ENCODE data around the gene FAH. TPM values are rescaled to one million over a fixed set of nuclear protein-coding genes. Genes with fewer than 3 reads are reported as not detected.

FAH gene
- total and polyA plus RNA-seq, 2 donors from 2014 or later = 34.7 to 121 TPM

GRCh38 chr15:80140909-80141308 lies 11.9 kb upstream of the FAH start:
- no peak overlapping the region for H3K27ac ChIP-seq (ENCODE audit: low read depth in 2 of 2, low read length in 2 of 2)
- TF ChIP-seq CTCF (IDR thresholded peaks at IDR 0.05; ENCODE audit: borderline replicate concordance, extremely low read depth, insufficient read depth) = no peak
- H3K4me3 ChIP-seq (ENCODE audit: low read length in 3 of 3) = no peak overlapping the region
- no peak for FAIRE-seq
- no peaks in the 10 kb centered on the region for H3K9me3 ChIP-seq (ENCODE audit: control insufficient read depth in 2 of 3, insufficient read depth in 1 of 3, low read length in 3 of 3)
- H3K27me3 ChIP-seq (ENCODE audit: control insufficient read depth, insufficient read depth, low read length) = no peaks in the 10 kb centered on the region
- no peaks in the 10 kb centered on the region for H3K36me3 ChIP-seq (ENCODE audit: control insufficient read depth in 2 of 3, insufficient read depth in 3 of 3, low read length in 3 of 3)
- DNase-seq = no peak
- intact Hi-C loops (cut with DNase I) = no loop called here
- no peak overlapping the region for H3K9ac ChIP-seq (ENCODE audit: low read length in 3 of 3)
- H3K4me1 ChIP-seq (ENCODE audit: control insufficient read depth in 2 of 3, insufficient read depth in 2 of 3, low read depth in 1 of 3, low read length in 3 of 3) = no peaks in the 10 kb centered on the region

GRCh38 chr15:80141916-80142598 lies 10.7 kb upstream of the FAH start:
- intact Hi-C loops (cut with DNase I) = no loop called here
- no peaks in the 10 kb centered on the region for H3K27me3 ChIP-seq (ENCODE audit: control insufficient read depth, insufficient read depth, low read length)
- no peak for TF ChIP-seq CTCF (IDR thresholded peaks at IDR 0.05; ENCODE audit: borderline replicate concordance, extremely low read depth, insufficient read depth)

GRCh38 chr15:80142646-80143045 lies 10.2 kb upstream of the FAH start:
- H3K9me3 ChIP-seq (ENCODE audit: control insufficient read depth in 2 of 3, insufficient read depth in 1 of 3, low read length in 3 of 3) = no peaks in the 10 kb centered on the region
- H3K9ac ChIP-seq (ENCODE audit: low read length in 3 of 3) = no peak overlapping the region
- DNase-seq (no peak), FAIRE-seq (no peak)
- no peak for TF ChIP-seq CTCF (IDR thresholded peaks at IDR 0.05; ENCODE audit: borderline replicate concordance, extremely low read depth, insufficient read depth)
- intact Hi-C loops (cut with DNase I) = no loop called here
- peak overlapping the region; percentile 36 to 79 for H3K27ac ChIP-seq (ENCODE audit: low read depth in 2 of 2, low read length in 2 of 2)
- H3K4me3 ChIP-seq (ENCODE audit: low read length in 3 of 3) = no peak overlapping the region
- H3K4me1 ChIP-seq (ENCODE audit: control insufficient read depth in 2 of 3, insufficient read depth in 2 of 3, low read depth in 1 of 3, low read length in 3 of 3) = no peaks in the 10 kb centered on the region
- H3K36me3 ChIP-seq (ENCODE audit: control insufficient read depth in 2 of 3, insufficient read depth in 3 of 3, low read length in 3 of 3) = no peaks in the 10 kb centered on the region
- no peaks in the 10 kb centered on the region for H3K27me3 ChIP-seq (ENCODE audit: control insufficient read depth, insufficient read depth, low read length)

More at GRCh38 chr15:80141916-80142598, 10.7 kb upstream of the FAH start:
- FAIRE-seq = peak; percentile 57
- Histone ChIP-seq H3K9ac (ENCODE audit: low read length in 3 of 3) (no peak overlapping the region), H3K36me3 (ENCODE audit: control insufficient read depth in 2 of 3, insufficient read depth in 3 of 3, low read length in 3 of 3) (no peaks in the 10 kb centered on the region), H3K4me1 (ENCODE audit: control insufficient read depth in 2 of 3, insufficient read depth in 2 of 3, low read depth in 1 of 3, low read length in 3 of 3) (no peaks in the 10 kb centered on the region), H3K4me3 (ENCODE audit: low read length in 3 of 3) (no peak overlapping the region), H3K27ac (ENCODE audit: low read depth in 2 of 2, low read length in 2 of 2) (peak overlapping the region; percentile 36 to 79), H3K9me3 (ENCODE audit: control insufficient read depth in 2 of 3, insufficient read depth in 1 of 3, low read length in 3 of 3) (no peaks in the 10 kb centered on the region)
- no peak for DNase-seq

Measured in kidney (tissue), 14 donors.